Right cardiac atrium (tissue), 5 donors: ENCODE data around the gene CRYBB3. TPM values are rescaled to one million over a fixed set of nuclear protein-coding genes. Genes with fewer than 3 reads are reported as not detected.
"Not testable (repeated sequence)": the region's sequence is repeated elsewhere in the genome, so short reads cannot be mapped to it uniquely, and the experiment has no call there.

Experiments used
- ATAC-seq, 2 donors: fragments of 200-7000 bp; cut with Tn5 transposase; one replicate each; pipeline versions ENCODE4 v1.8.0 to v1.9.1; 2020; ENCODE audit warnings: moderate library complexity in 2 of 2, mild to moderate bottlenecking in 1 of 2
- DNase-seq, 3 donors: peaks; one replicate each; pipeline ENCODE4 v3.0.0-alpha.2; 2020
- H3K27ac ChIP-seq: one replicate; pipeline ENCODE4 v1.5.1; 2013; ENCODE audit warnings: mild to moderate bottlenecking, low read length, control low read depth, moderate library complexity
- H3K27me3 ChIP-seq: one replicate; pipeline ENCODE4 v1.6.1; 2013; ENCODE audit not compliant: control insufficient read depth, insufficient read depth
- H3K4me1 ChIP-seq: one replicate; pipeline ENCODE4 v1.6.1; 2013; ENCODE audit warnings: low read length; ENCODE audit not compliant: control insufficient read depth, insufficient read depth
- H3K4me3 ChIP-seq: one replicate; pipeline ENCODE4 v1.5.1; 2013; ENCODE audit warnings: low read length, control low read depth
- H3K9me3 ChIP-seq: one replicate; pipeline ENCODE4 v1.6.1; 2013; ENCODE audit warnings: low read length; ENCODE audit not compliant: control insufficient read depth
- WGBS: extraction: QIAGEN DNeasy Blood & Tissue Kit; methylation state at CpG from one replicate; pipeline ENCODE4 v1.1.7; 2013; 5-methylcytosine and 5-hydroxymethylcytosine counted together
- intact Hi-C, 4 donors: fragments of 100-400 bp; cut with DNase I; formaldehyde crosslinking; loops; one replicate each; pipeline versions ENCODE4 v1.11.0 to v1.14.0; 2022 to 2023
- polyA plus RNA-seq: library from polyadenylated mRNA; stranded (reverse); fragments of 200-250 nt; gene quantifications from one replicate; pipeline ENCODE4 v1.2.3, GENCODE V29; 2013
- total RNA-seq, 4 donors: library from RNA; stranded (reverse); fragmentation: NEBNext Ultra II Directional; extraction: Animal tissue kit (Norgen Biotek cat#: 25700); gene quantifications; one replicate each; pipeline ENCODE4 v1.2.1, GENCODE V29; 2021
- donor health status: healthy with polysubstance abuse.
- donor health status: DM: no; HTN: yes; CAD: no.
- donor health status: DM: no; HTN: no; CAD: no.
- donor health status: DM: no; HTN: yes; CAD: no; lungs with severe emphysema.
- donor health status: DM: yes; HTN: yes; CAD: no.

The CRYBB3 gene
- total and polyA plus RNA-seq, 5 donors = 0.11 TPM; not detected in 4

- Histone ChIP-seq H3K27ac (no peak overlapping the region), H3K9me3 (no peaks in the 10 kb centered on the region), H3K27me3 (no peaks in the 10 kb centered on the region), H3K4me3 (no peak overlapping the region), H3K4me1 (no peaks in the 10 kb centered on the region)
- intact Hi-C loops = no loop called here
- WGBS = 93% methylated on average over 13 of the region's 13 CpGs
- ATAC-seq (no peak), DNase-seq (peak in 1 of 3 donors; percentile 28)
These were observed 22.4 kb upstream of the CRYBB3 start for GRCh38 chr22:25177226-25177625.

- ATAC-seq = peak in 1 of 2 donors; percentile 15
- no peaks in the 10 kb centered on the region for H3K27me3 ChIP-seq
These were observed 21.8 kb upstream of the CRYBB3 start for GRCh38 chr22:25177895-25178294.

GRCh38 chr22:25178348-25178747, 21.3 kb upstream of the CRYBB3 start:
- peak; percentile 60 to 65 for ATAC-seq
- peak in 1 of 3 donors; percentile 65 for DNase-seq
- H3K9me3 ChIP-seq, H3K4me1 ChIP-seq, intact Hi-C loops, H3K4me3 ChIP-seq, H3K27ac ChIP-seq, H3K27me3 ChIP-seq: not testable (repeated sequence)
- WGBS = 88% methylated on average over 6 of the region's 6 CpGs

More at GRCh38 chr22:25177895-25178294, 21.8 kb upstream of the CRYBB3 start:
- H3K27ac ChIP-seq = no peak overlapping the region
- H3K4me1 ChIP-seq = no peaks in the 10 kb centered on the region
- H3K9me3 ChIP-seq = no peaks in the 10 kb centered on the region
- intact Hi-C loops = no loop called here
- H3K4me3 ChIP-seq = no peak overlapping the region
- no peak for DNase-seq
- WGBS = 90% methylated on average over 9 of the region's 9 CpGs

GRCh38 chr22:25178869-25179631, 20.6 kb upstream of the CRYBB3 start:
- H3K4me3 ChIP-seq, H3K9me3 ChIP-seq, H3K27me3 ChIP-seq, H3K27ac ChIP-seq, H3K4me1 ChIP-seq, intact Hi-C loops: not testable (repeated sequence)
- WGBS = 74% methylated on average over 48 of the region's 63 CpGs
- ATAC-seq (peak; percentile 28 to 58), DNase-seq (peak in 1 of 3 donors; percentile 41)

GRCh38 chr22:25182131-25183110, 17.2 kb upstream of the CRYBB3 start:
- Histone ChIP-seq H3K4me1 (no peaks in the 10 kb centered on the region), H3K4me3 (no peak overlapping the region), H3K9me3 (no peaks in the 10 kb centered on the region), H3K27me3 (no peaks in the 10 kb centered on the region), H3K27ac (no peak overlapping the region)
- intact Hi-C loops = no loop called here
- DNase-seq (no peak), ATAC-seq (no peak)
- 80% methylated on average over 10 of the region's 10 CpGs for WGBS

GRCh38 chr22:25183949-25184619, 15.6 kb upstream of the CRYBB3 start:
- DNase-seq (no peak), ATAC-seq (no peak)
- no peak overlapping the region for H3K27ac ChIP-seq
- 91% methylated on average over 12 of the region's 12 CpGs for WGBS
- no peaks in the 10 kb centered on the region for H3K9me3 ChIP-seq
- no peak overlapping the region for H3K4me3 ChIP-seq
- H3K27me3 ChIP-seq = no peaks in the 10 kb centered on the region
- H3K4me1 ChIP-seq = no peaks in the 10 kb centered on the region
- intact Hi-C loops = no loop called here

GRCh38 chr22:25186140-25186539, 13.5 kb upstream of the CRYBB3 start:
- Histone ChIP-seq H3K4me1 (no peaks in the 10 kb centered on the region), H3K27ac (no peak overlapping the region), H3K4me3 (no peak overlapping the region), H3K9me3 (no peaks in the 10 kb centered on the region), H3K27me3 (no peaks in the 10 kb centered on the region)
- no peak for DNase-seq
- 88% methylated on average over 3 of the region's 3 CpGs for WGBS
- intact Hi-C loops = no loop called here
- ATAC-seq = no peak

- Histone ChIP-seq H3K27me3 (no peaks in the 10 kb centered on the region), H3K27ac (no peak overlapping the region), H3K4me3 (no peak overlapping the region), H3K9me3 (no peaks in the 10 kb centered on the region), H3K4me1 (no peaks in the 10 kb centered on the region)
- no peak for ATAC-seq
- WGBS = 89% methylated on average over 6 of the region's 6 CpGs
- intact Hi-C loops = no loop called here
- DNase-seq = no peak
These were observed 12.2 kb upstream of the CRYBB3 start for GRCh38 chr22:25187469-25187868.

GRCh38 chr22:25192406-25192805, 7.3 kb upstream of the CRYBB3 start:
- no peak for DNase-seq
- Histone ChIP-seq H3K27ac (no peak overlapping the region), H3K9me3 (no peaks in the 10 kb centered on the region), H3K27me3 (no peaks in the 10 kb centered on the region), H3K4me1 (no peaks in the 10 kb centered on the region), H3K4me3 (no peak overlapping the region)
- intact Hi-C loops = no loop called here
- 86% methylated on average over 12 of the region's 12 CpGs for WGBS
- ATAC-seq = no peak

- intact Hi-C loops = no loop called here
- ATAC-seq (no peak), DNase-seq (no peak)
- Histone ChIP-seq H3K9me3 (no peaks in the 10 kb centered on the region), H3K27ac (no peak overlapping the region), H3K27me3 (no peaks in the 10 kb centered on the region), H3K4me3 (no peak overlapping the region), H3K4me1 (no peaks in the 10 kb centered on the region)
- 70% methylated on average over 4 of the region's 4 CpGs for WGBS
These were observed 6.5 kb upstream of the CRYBB3 start for GRCh38 chr22:25193130-25193529.

- Histone ChIP-seq H3K27ac (no peak overlapping the region), H3K9me3 (no peaks in the 10 kb centered on the region), H3K4me3 (no peak overlapping the region), H3K4me1 (no peaks in the 10 kb centered on the region), H3K27me3 (no peaks in the 10 kb centered on the region)
- 70% methylated on average over 3 of the region's 3 CpGs for WGBS
- intact Hi-C loops = no loop called here
- DNase-seq = no peak
- no peak for ATAC-seq
These were observed 6.1 kb upstream of the CRYBB3 start for GRCh38 chr22:25193548-25193947.
